OCI-LY7 (cell line): Measurements from ENCODE around the gene CCDC134. TPM values are rescaled to one million over a fixed set of nuclear protein-coding genes. Genes with fewer than 3 reads are reported as not detected.

Experiments
- BruUV-seq: library from RNA; stranded (reverse); fragments of 400-500 nt; replicated peaks from 2 replicates; lab custom pipeline; 2021; lab: Mats Ljungman, UMichigan
- CTCF ChIA-PET: fragments of 300-600 bp; sonication (Branson Sonifier 250); formaldehyde crosslinking; loops from one replicate; lab custom pipeline; 2022; ENCODE audit warnings: antibody characterized with exemption; ENCODE audit not compliant: unreplicated experiment; lab: Charles Lee
- POLR2A ChIA-PET: fragments of 300-600 bp; sonication (Branson Sonifier 250); formaldehyde crosslinking; loops from one replicate; lab custom pipeline; 2022; ENCODE audit warnings: antibody characterized with exemption; lab: Charles Lee
- DNase-seq: peaks from one replicate; pipeline ENCODE4 v3.0.0-alpha.2; 2015; ENCODE audit warnings: low spot score
- H2AFZ ChIP-seq: fragments of 200-600 bp; sonication (generic), shearing (Covaris generic); 2 replicates; pipeline ENCODE4 v1.6.1; 2014; ENCODE audit warnings: mild to moderate bottlenecking, antibody characterized with exemption, low read length, moderate library complexity
- H3K27ac ChIP-seq: fragments of 200-600 bp; sonication (generic); 2 replicates; pipeline ENCODE4 v1.5.1; 2014; ENCODE audit warnings: mixed run types, low read depth, mild to moderate bottlenecking, moderate library complexity, low read length, inconsistent platforms; ENCODE audit not compliant: poor library complexity, severe bottlenecking
- H3K36me3 ChIP-seq: fragments of 200-600 bp; sonication (generic); 2 replicates; pipeline ENCODE4 v1.6.1; 2014; ENCODE audit warnings: mild to moderate bottlenecking, antibody characterized with exemption, low read length, moderate library complexity, mixed read lengths; ENCODE audit not compliant: insufficient read depth
- H3K4me1 ChIP-seq: fragments of 200-600 bp; sonication (generic); 2 replicates; pipeline ENCODE4 v1.5.1; 2014; ENCODE audit warnings: mild to moderate bottlenecking, low read length; ENCODE audit not compliant: insufficient read depth, poor library complexity, severe bottlenecking
- H3K4me2 ChIP-seq: fragments of 200-600 bp; sonication (generic); 2 replicates; pipeline ENCODE4 v1.6.1; 2014; ENCODE audit warnings: mild to moderate bottlenecking, low read length
- H3K4me3 ChIP-seq: fragments of 200-600 bp; sonication (generic); 2 replicates; pipeline ENCODE4 v1.5.1; 2014; ENCODE audit warnings: mild to moderate bottlenecking, low read depth, low read length; ENCODE audit not compliant: poor library complexity, severe bottlenecking
- H3K79me2 ChIP-seq: fragments of 200-600 bp; sonication (generic); 2 replicates; pipeline ENCODE4 v1.6.1; 2016; ENCODE audit warnings: low read depth, mild to moderate bottlenecking, low read length, moderate library complexity, mixed read lengths; ENCODE audit not compliant: insufficient read depth
- H3K9me2 ChIP-seq: fragments of 200-600 bp; sonication (generic); 2 replicates; pipeline ENCODE4 v1.6.1; 2016; ENCODE audit warnings: mild to moderate bottlenecking, low read length, mixed read lengths; ENCODE audit not compliant: insufficient read depth
- H3K9me3 ChIP-seq: fragments of 200-600 bp; sonication (generic); 2 replicates; pipeline ENCODE4 v1.6.1; 2014; ENCODE audit warnings: mild to moderate bottlenecking, mixed run types, low read length, mixed read lengths
- H4K20me1 ChIP-seq: fragments of 200-600 bp; sonication (generic); 2 replicates; pipeline ENCODE4 v1.6.1; 2014; ENCODE audit warnings: mild to moderate bottlenecking, antibody characterized with exemption, low read length, moderate library complexity, mixed read lengths; ENCODE audit not compliant: insufficient read depth
- CTCF ChIP-seq: fragments of 200-600 bp; sonication (generic); conservative IDR thresholded peaks from 2 replicates; pipeline ENCODE4 v1.5.1; 2014; ENCODE audit warnings: mild to moderate bottlenecking, antibody characterized with exemption, low read length, moderate library complexity, mixed read lengths
- EZH2phosphoT487 ChIP-seq: fragments of 200-600 bp; sonication (generic); IDR thresholded peaks from 2 replicates; pipeline ENCODE4 v1.6.1; 2018; ENCODE audit warnings: low read depth, borderline replicate concordance, mild to moderate bottlenecking, mixed run types, antibody characterized with exemption, low read length, moderate library complexity, mixed read lengths
- intact Hi-C: fragments of 100-400 bp; cut with micrococcal nuclease; formaldehyde crosslinking; loops from one replicate; pipeline ENCODE4 v1.10.0; 2022; ENCODE audit not compliant: unreplicated experiment
- total RNA-seq, 2 experiments: library from RNA; depleted of rRNA in 1 of 2; stranded (reverse); fragments of >200 nt in 1 of 2; shearing (Covaris generic) in 1 of 2; gene quantifications; 2 replicates each; pipeline ENCODE4 v1.2.3, GENCODE V29; 2014 to 2022

CCDC134 gene
- total RNA-seq, 2 experiments from 2014 or later, result 17.3 to 23.8 TPM

DNA sequence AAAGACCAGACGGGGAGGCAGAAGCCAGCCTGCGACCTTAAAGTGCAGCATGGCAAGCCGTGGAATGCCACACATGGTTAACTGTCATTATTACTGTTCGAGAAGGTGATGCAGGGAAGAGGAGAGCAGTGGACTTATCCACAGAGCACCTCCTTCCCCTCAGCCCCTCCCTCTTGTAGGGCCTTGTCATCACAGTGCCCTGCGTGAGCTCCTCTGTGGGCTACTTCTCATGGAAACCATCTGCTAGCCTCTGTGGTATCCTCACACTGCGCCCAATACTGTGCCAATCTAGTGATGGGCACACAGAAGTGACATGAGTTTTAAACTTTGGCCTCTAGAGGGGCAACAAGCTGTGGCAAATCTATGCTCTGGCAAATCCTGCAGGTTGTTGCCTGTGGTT lies 18.2 kb upstream of the CCDC134 start:
- Histone ChIP-seq H3K9me3 (no peaks in the 10 kb centered on the region), H3K9me2 (no peaks in the 10 kb centered on the region), H2AFZ (no peak overlapping the region; the same call in 1 of the 2 replicates), H3K79me2 (no peaks in the 10 kb centered on the region), H3K4me2 (no peak overlapping the region), H4K20me1 (no peaks in the 10 kb centered on the region), H3K4me3 (no peak overlapping the region), H3K4me1 (peaks cover 14% of the 10 kb centered on the region), H3K27ac (no peak overlapping the region), H3K36me3 (no peaks in the 10 kb centered on the region)
- ChIA-PET POLR2A (interaction anchor here (1.7 to 2.7 kb wide), 4 partner anchors 17 to 44 kb away, joined by 5 to 39 read pairs (median 10); partner anchors contain the start of gene CCDC134), CTCF (no interaction called here)
- intact Hi-C loops, result no loop called here
- TF ChIP-seq CTCF (no peak), EZH2phosphoT487 (no peak)
- DNase-seq, result no peak
- no TSS peak for BruUV-seq

DNA sequence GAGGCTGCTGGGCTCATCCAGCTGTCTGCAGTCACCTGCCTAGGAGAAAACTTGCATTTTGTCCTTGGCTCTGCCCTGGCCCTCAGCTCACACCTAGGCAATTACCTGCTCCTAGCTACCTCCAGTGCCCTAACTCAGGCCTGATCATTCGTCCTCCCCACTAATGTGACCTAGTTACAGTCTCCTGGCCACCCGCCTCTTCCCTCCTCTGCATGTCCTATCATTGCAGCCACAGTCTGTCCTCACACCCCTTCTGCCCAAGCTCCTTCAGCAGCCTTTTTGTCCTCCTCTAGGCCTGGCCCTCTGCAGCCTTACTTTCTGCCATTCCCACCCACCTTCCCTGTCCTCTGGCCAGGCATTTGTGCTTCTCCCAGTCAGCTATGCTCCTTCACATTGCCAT lies 17.7 kb upstream of the CCDC134 start:
- no peaks in the 10 kb centered on the region for H3K9me2 ChIP-seq
- H3K36me3 ChIP-seq, result no peaks in the 10 kb centered on the region
- H3K4me2 ChIP-seq, result no peak overlapping the region
- H3K4me3 ChIP-seq, result no peak overlapping the region
- BruUV-seq, result no TSS peak
- no peak overlapping the region for H3K27ac ChIP-seq
- no peak for DNase-seq
- CTCF ChIA-PET, result no interaction called here
- POLR2A ChIA-PET, result interaction anchor here (1.7 to 2.1 kb wide), 2 partner anchors 17 to 44 kb away, joined by 5 to 39 read pairs; partner anchors contain the start of gene CCDC134
- H3K4me1 ChIP-seq, result peaks cover 14% of the 10 kb centered on the region
- TF ChIP-seq CTCF, result no peak
- no peak for TF ChIP-seq EZH2phosphoT487
- H3K9me3 ChIP-seq, result no peaks in the 10 kb centered on the region
- no peaks in the 10 kb centered on the region for H4K20me1 ChIP-seq
- no peaks in the 10 kb centered on the region for H3K79me2 ChIP-seq
- intact Hi-C loops, result no loop called here
- H2AFZ ChIP-seq, result no peak overlapping the region

GRCh38 chr22:41787331-41787730 lies 13.1 kb upstream of the CCDC134 start:
- intact Hi-C loops, result no loop called here
- TF ChIP-seq CTCF (no peak), EZH2phosphoT487 (no peak)
- BruUV-seq, result no TSS peak
- no peak for DNase-seq
- Histone ChIP-seq H3K27ac (no peak overlapping the region), H3K4me2 (no peak overlapping the region), H3K79me2 (no peaks in the 10 kb centered on the region), H3K36me3 (no peaks in the 10 kb centered on the region), H3K4me3 (no peak overlapping the region), H3K4me1 (no peaks in the 10 kb centered on the region), H3K9me3 (no peaks in the 10 kb centered on the region), H3K9me2 (no peaks in the 10 kb centered on the region), H4K20me1 (no peaks in the 10 kb centered on the region), H2AFZ (no peak overlapping the region)
- CTCF ChIA-PET, result no interaction called here
- POLR2A ChIA-PET, result interaction anchor here (2.1 kb wide), 1 partner anchor 13 kb away, joined by 14 read pairs; the partner anchor contains the start of gene CCDC134
